ENCODE results near the gene MAP3K9. TPM values are rescaled to one million over a fixed set of nuclear protein-coding genes. Genes with fewer than 3 reads are reported as not detected.

The MAP3K9 gene
- total and polyA plus RNA-seq, 2 of the 8 experiments (the other 6 are each of a cell fraction or from before 2014, with no cell fraction given) = 9.8 to 24.7 TPM

GRCh38 chr14:70771781-70772212 is 37.5 kb downstream of the MAP3K9 start:
- CTCF ChIA-PET (ENCODE audit: partially characterized antibody) = interaction anchor here (0.6 to 1.7 kb wide), 8 partner anchors 9 to 1165 kb away, joined by 3 to 5 read pairs (median 4); no protein-coding TSS in a partner anchor
- H2BK20ac ChIP-seq (ENCODE audit: low read length) = no peak overlapping the region
- POLR2A ChIA-PET (ENCODE audit: partially characterized antibody) = interaction anchor here (0.9 to 1.3 kb wide), 4 partner anchors 9 to 50 kb away, joined by 3 to 6 read pairs (median 4); partner anchors contain the start of gene MAP3K9
- no peak overlapping the region for H3K14ac ChIP-seq (ENCODE audit: insufficient read length)
- peaks cover 0 to 41% of the 10 kb centered on the region in 2 experiments for H3K79me2 ChIP-seq (ENCODE audit: control insufficient read depth in 1 of 2, insufficient read depth in 2 of 2, low read length in 2 of 2)
- H2AFZ ChIP-seq (ENCODE audit: low read length) = no peak overlapping the region
- H3K4me3 ChIP-seq (ENCODE audit: extremely low read depth in 1 of 4, insufficient read depth in 2 of 4, low read depth in 3 of 4, low read length in 4 of 4) = no peak overlapping the region
- 80% methylated on average over 15 of the region's 15 CpGs; no CpG with 5 or more reads in 1 of the 2 experiments for WGBS, 2 experiments (ENCODE audit: extremely low coverage in 1 of 2, insufficient coverage in 1 of 2, insufficient read length in 1 of 2, insufficient replicate concordance in 2 of 2, low coverage in 1 of 2, low lambda C conversion rate in 2 of 2, missing lambda C conversion rate in 1 of 2)
- peaks cover 8 to 10% (median 9%) of the 10 kb centered on the region in 4 experiments for H3K4me1 ChIP-seq (replicated peaks in 1 of 4; ENCODE audit: control insufficient read depth in 3 of 4, insufficient read depth in 4 of 4, low read length in 3 of 4)
- H3K4ac ChIP-seq (replicated peaks; ENCODE audit: insufficient read length, low read depth, low read length) = no peak overlapping the region
- H3K27ac ChIP-seq (ENCODE audit: low read depth, low read length) = no peak overlapping the region
- no peaks in the 10 kb centered on the region for H3K36me3 ChIP-seq (ENCODE audit: control insufficient read depth in 2 of 4, insufficient read depth in 4 of 4, low read length in 3 of 4)
- H2BK15ac ChIP-seq (ENCODE audit: low read length) = no peak overlapping the region
- H2BK12ac ChIP-seq (ENCODE audit: low read depth, low read length) = no peak overlapping the region
- H2AK5ac ChIP-seq (ENCODE audit: low read depth, low read length) = no peak overlapping the region
- H3K23me2 ChIP-seq (ENCODE audit: low read depth, low read length) = no peaks in the 10 kb centered on the region
- no peaks in the 10 kb centered on the region for H3K27me3 ChIP-seq (replicated peaks in 1 of 4; ENCODE audit: control insufficient read depth in 3 of 4, extremely low read depth in 1 of 4, insufficient read depth in 3 of 4, low read length in 3 of 4)
- H3K23ac ChIP-seq (ENCODE audit: insufficient read length) = no peak overlapping the region
- peak overlapping the region; percentile 73 for H2BK5ac ChIP-seq (ENCODE audit: low read depth, low read length)
- no peak overlapping the region for H4K91ac ChIP-seq (replicated peaks; ENCODE audit: insufficient read length, low read length)
- H3K4me2 ChIP-seq (ENCODE audit: insufficient read depth in 1 of 2, low read depth in 2 of 2, low read length in 2 of 2) = peak overlapping the region; percentile 26 to 29; a peak in 2 of 4 replicates
- FAIRE-seq (no peak), DNase-seq (ENCODE audit: low read depth in 1 of 2, low spot score in 2 of 2) (peak; percentile 17 to 54)
- H3K56ac ChIP-seq (replicated peaks; ENCODE audit: insufficient read length, low read depth, low read length) = peak overlapping the region; percentile 49
- peaks cover 0 to 9% of the 10 kb centered on the region in 2 experiments for H4K20me1 ChIP-seq (replicated peaks in 1 of 2; ENCODE audit: control insufficient read depth in 1 of 2, insufficient read depth in 2 of 2, low read length in 2 of 2)
- peaks cover 13% of the 10 kb centered on the region for H3K79me1 ChIP-seq (ENCODE audit: low read depth, low read length)
- no peaks in the 10 kb centered on the region for H3K9me3 ChIP-seq (ENCODE audit: insufficient read depth in 2 of 2, low read depth in 1 of 2, low read length in 1 of 2)
- no peak overlapping the region for H4K5ac ChIP-seq (ENCODE audit: insufficient read length, low read depth, low read length)
- peak overlapping the region; percentile 35; the same call in 1 of the 2 replicates for H4K8ac ChIP-seq (ENCODE audit: extremely low read depth, insufficient read depth, low read length)
- H3K9ac ChIP-seq (replicated peaks in 1 of 4; ENCODE audit: extremely low read depth in 1 of 4, low read depth in 3 of 4, low read length in 3 of 4) = no peak overlapping the region; a peak in 1 of 7 replicates
- H2BK120ac ChIP-seq (replicated peaks; ENCODE audit: low read depth, low read length) = no peak overlapping the region
- H3K18ac ChIP-seq (ENCODE audit: extremely low read depth, low read length) = peak overlapping the region; percentile 7; the same call in 1 of the 2 replicates
- TF ChIP-seq EP300 (IDR thresholded peaks at IDR 0.05; ENCODE audit: borderline replicate concordance in 1 of 2, low read depth in 2 of 2, low read length in 2 of 2) (no peak), TCF12 (IDR thresholded peaks at IDR 0.05; ENCODE audit: low read depth, low read length) (no peak), RXRA (IDR thresholded peaks at IDR 0.05; ENCODE audit: insufficient read depth, low read depth, low read length) (no peak), EZH2 (IDR thresholded peaks at IDR 0.05; ENCODE audit: low read depth, low read length, severe bottlenecking) (no peak), SIRT6 (IDR thresholded peaks at IDR 0.05; ENCODE audit: low read length) (no peak), CHD2 (IDR thresholded peaks at IDR 0.05; ENCODE audit: low read length) (no peak), CTCF (IDR thresholded peaks at IDR 0.05; ENCODE audit: control extremely low read depth in 1 of 3, insufficient read depth in 1 of 3, low read depth in 1 of 3, low read length in 3 of 3) (no peak), CBX8 (IDR thresholded peaks at IDR 0.05; ENCODE audit: borderline replicate concordance, low read depth, low read length) (no peak), RNF2 (IDR thresholded peaks at IDR 0.05; ENCODE audit: borderline replicate concordance, low read depth, low read length, missing control alignments, poor library complexity, severe bottlenecking) (no peak)

All from H1 (cell line).